Measurements from ENCODE around the gene GSTM3. TPM values are rescaled to one million over a fixed set of nuclear protein-coding genes. Genes with fewer than 3 reads are reported as not detected.
"Not testable (repeated sequence)": the region's sequence is repeated elsewhere in the genome, so short reads cannot be mapped to it uniquely, and the experiment has no call there.

GSTM3 gene
- total and polyA plus RNA-seq, 9 donors, result 29.2 to 62.0 (median 50.8) TPM

- Histone ChIP-seq H3K4me1 (ENCODE audit: control insufficient read depth, insufficient read depth, low read length) (peaks cover 6% of the 10 kb centered on the region), H3K36me3 (ENCODE audit: control insufficient read depth, insufficient read depth, low read length) (no peaks in the 10 kb centered on the region), H3K9me3 (replicated peaks; ENCODE audit: control insufficient read depth, low read depth, low read length) (no peaks in the 10 kb centered on the region), H3K27ac (ENCODE audit: low read length) (no peak overlapping the region), H3K27me3 (ENCODE audit: control insufficient read depth, insufficient read depth, low read length) (no peaks in the 10 kb centered on the region), H3K4me3 (ENCODE audit: low read length) (no peak overlapping the region)
- DNase-seq, result no peak
- 85% methylated on average over 6 of the region's 7 CpGs for WGBS (ENCODE audit: insufficient coverage)
These were observed 21.3 kb upstream of the GSTM3 start for GRCh38 chr1:109762039-109762585.

GRCh38 chr1:109761227-109762038 is 20.6 kb upstream of the GSTM3 start:
- Histone ChIP-seq H3K36me3 (ENCODE audit: control insufficient read depth, insufficient read depth, low read length) (no peaks in the 10 kb centered on the region), H3K4me3 (ENCODE audit: low read length) (no peak overlapping the region), H3K27me3 (ENCODE audit: control insufficient read depth, insufficient read depth, low read length) (no peaks in the 10 kb centered on the region), H3K27ac (ENCODE audit: low read length) (no peak overlapping the region), H3K4me1 (ENCODE audit: control insufficient read depth, insufficient read depth, low read length) (peaks cover 6% of the 10 kb centered on the region), H3K9me3 (replicated peaks; ENCODE audit: control insufficient read depth, low read depth, low read length) (no peaks in the 10 kb centered on the region)
- WGBS (ENCODE audit: insufficient coverage), result 70% methylated on average over 12 of the region's 14 CpGs
- DNase-seq, result no peak

GRCh38 chr1:109760581-109761226 is 19.9 kb upstream of the GSTM3 start:
- Histone ChIP-seq H3K36me3 (ENCODE audit: control insufficient read depth, insufficient read depth, low read length) (no peaks in the 10 kb centered on the region), H3K4me3 (ENCODE audit: low read length) (no peak overlapping the region), H3K9me3 (replicated peaks; ENCODE audit: control insufficient read depth, low read depth, low read length) (no peaks in the 10 kb centered on the region), H3K4me1 (ENCODE audit: control insufficient read depth, insufficient read depth, low read length) (peaks cover 6% of the 10 kb centered on the region), H3K27ac (ENCODE audit: low read length) (no peak overlapping the region), H3K27me3 (ENCODE audit: control insufficient read depth, insufficient read depth, low read length) (no peaks in the 10 kb centered on the region)
- DNase-seq, result no peak
- 84% methylated on average over 5 of the region's 7 CpGs for WGBS (ENCODE audit: insufficient coverage)

GRCh38 chr1:109759513-109760334 is 18.9 kb upstream of the GSTM3 start:
- H3K36me3 ChIP-seq (ENCODE audit: control insufficient read depth, insufficient read depth, low read length), result no peaks in the 10 kb centered on the region
- no peaks in the 10 kb centered on the region for H3K27me3 ChIP-seq (ENCODE audit: control insufficient read depth, insufficient read depth, low read length)
- no peak overlapping the region for H3K4me3 ChIP-seq (ENCODE audit: low read length)
- H3K9me3 ChIP-seq (replicated peaks; ENCODE audit: control insufficient read depth, low read depth, low read length), result no peaks in the 10 kb centered on the region
- DNase-seq, result no peak
- H3K4me1 ChIP-seq (ENCODE audit: control insufficient read depth, insufficient read depth, low read length), result peaks cover 6% of the 10 kb centered on the region
- WGBS (ENCODE audit: insufficient coverage), result 87% methylated on average over 11 of the region's 11 CpGs
- H3K27ac ChIP-seq (ENCODE audit: low read length), result no peak overlapping the region

GRCh38 chr1:109757936-109758786 is 17.3 kb upstream of the GSTM3 start:
- 85% methylated on average over 6 of the region's 13 CpGs for WGBS (ENCODE audit: insufficient coverage)
- Histone ChIP-seq H3K27me3 (ENCODE audit: control insufficient read depth, insufficient read depth, low read length) (no peaks in the 10 kb centered on the region), H3K4me1 (ENCODE audit: control insufficient read depth, insufficient read depth, low read length) (no peaks in the 10 kb centered on the region), H3K9me3 (replicated peaks; ENCODE audit: control insufficient read depth, low read depth, low read length) (no peaks in the 10 kb centered on the region), H3K36me3 (ENCODE audit: control insufficient read depth, insufficient read depth, low read length) (no peaks in the 10 kb centered on the region), H3K27ac (ENCODE audit: low read length) (no peak overlapping the region), H3K4me3 (ENCODE audit: low read length) (no peak overlapping the region)
- no peak for DNase-seq

- Histone ChIP-seq H3K27me3 (ENCODE audit: control insufficient read depth, insufficient read depth, low read length) (no peaks in the 10 kb centered on the region), H3K4me1 (ENCODE audit: control insufficient read depth, insufficient read depth, low read length) (no peaks in the 10 kb centered on the region), H3K9me3 (replicated peaks; ENCODE audit: control insufficient read depth, low read depth, low read length) (no peaks in the 10 kb centered on the region), H3K36me3 (ENCODE audit: control insufficient read depth, insufficient read depth, low read length) (no peaks in the 10 kb centered on the region), H3K4me3 (ENCODE audit: low read length) (no peak overlapping the region), H3K27ac (ENCODE audit: low read length) (no peak overlapping the region)
- WGBS (ENCODE audit: insufficient coverage), result 82% methylated on average over 5 of the region's 7 CpGs
- DNase-seq, result no peak
These were observed 16.1 kb upstream of the GSTM3 start for GRCh38 chr1:109756848-109757521.

- DNase-seq; H3K4me3 ChIP-seq (ENCODE audit: low read length); H3K27me3 ChIP-seq (ENCODE audit: control insufficient read depth, insufficient read depth, low read length); H3K27ac ChIP-seq (ENCODE audit: low read length); H3K9me3 ChIP-seq (replicated peaks; ENCODE audit: control insufficient read depth, low read depth, low read length); H3K36me3 ChIP-seq (ENCODE audit: control insufficient read depth, insufficient read depth, low read length); H3K4me1 ChIP-seq (ENCODE audit: control insufficient read depth, insufficient read depth, low read length): not testable (repeated sequence)
- WGBS (ENCODE audit: insufficient coverage), result 80% methylated on average over 4 of the region's 5 CpGs
These were observed 15.5 kb upstream of the GSTM3 start for GRCh38 chr1:109756325-109756724.

- WGBS (ENCODE audit: insufficient coverage), result no CpG with 5 or more reads among the region's 2 CpGs
- Histone ChIP-seq H3K9me3 (replicated peaks; ENCODE audit: control insufficient read depth, low read depth, low read length) (no peaks in the 10 kb centered on the region), H3K36me3 (ENCODE audit: control insufficient read depth, insufficient read depth, low read length) (no peaks in the 10 kb centered on the region), H3K27me3 (ENCODE audit: control insufficient read depth, insufficient read depth, low read length) (peaks cover 3% of the 10 kb centered on the region), H3K4me1 (ENCODE audit: control insufficient read depth, insufficient read depth, low read length) (no peaks in the 10 kb centered on the region), H3K4me3 (ENCODE audit: low read length) (no peak overlapping the region), H3K27ac (ENCODE audit: low read length) (no peak overlapping the region)
- no peak for DNase-seq
These were observed 13.9 kb upstream of the GSTM3 start for GRCh38 chr1:109754738-109755137.

Data from muscle of leg (tissue), 11 donors.